ENCODE results near the gene KCNQ5.

KCNQ5 gene

DNA sequence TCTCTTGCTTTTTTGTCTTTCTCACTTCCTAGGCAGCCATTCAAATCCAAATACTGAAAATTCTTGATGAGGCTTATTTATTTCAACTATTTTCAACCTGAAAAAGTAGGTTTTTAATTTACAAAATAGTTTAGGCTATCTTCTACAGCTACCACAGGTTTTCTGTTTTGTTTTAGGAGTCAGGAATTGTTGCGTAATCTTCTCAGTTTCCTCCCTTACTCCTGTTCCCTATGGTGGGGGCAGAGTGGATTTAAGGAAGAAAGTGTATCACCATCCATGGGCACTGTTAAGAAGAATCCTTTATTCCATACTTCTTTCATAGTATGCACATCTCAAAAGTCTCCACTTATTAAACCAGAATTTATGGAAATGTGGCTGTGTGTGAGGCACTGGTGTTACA, 421.0 kb downstream of the KCNQ5 start:
- no peaks in the 10 kb centered on the region for H3K36me3 ChIP-seq (ENCODE audit: control insufficient read depth, insufficient read depth, low read length)
- no peaks in the 10 kb centered on the region for H3K9me3 ChIP-seq (ENCODE audit: control insufficient read depth, low read length)
- no peaks in the 10 kb centered on the region for H3K79me2 ChIP-seq
- H3K4me1 ChIP-seq, result no peaks in the 10 kb centered on the region
- H3K9ac ChIP-seq, result no peak overlapping the region
- TF ChIP-seq, protein P1, sequence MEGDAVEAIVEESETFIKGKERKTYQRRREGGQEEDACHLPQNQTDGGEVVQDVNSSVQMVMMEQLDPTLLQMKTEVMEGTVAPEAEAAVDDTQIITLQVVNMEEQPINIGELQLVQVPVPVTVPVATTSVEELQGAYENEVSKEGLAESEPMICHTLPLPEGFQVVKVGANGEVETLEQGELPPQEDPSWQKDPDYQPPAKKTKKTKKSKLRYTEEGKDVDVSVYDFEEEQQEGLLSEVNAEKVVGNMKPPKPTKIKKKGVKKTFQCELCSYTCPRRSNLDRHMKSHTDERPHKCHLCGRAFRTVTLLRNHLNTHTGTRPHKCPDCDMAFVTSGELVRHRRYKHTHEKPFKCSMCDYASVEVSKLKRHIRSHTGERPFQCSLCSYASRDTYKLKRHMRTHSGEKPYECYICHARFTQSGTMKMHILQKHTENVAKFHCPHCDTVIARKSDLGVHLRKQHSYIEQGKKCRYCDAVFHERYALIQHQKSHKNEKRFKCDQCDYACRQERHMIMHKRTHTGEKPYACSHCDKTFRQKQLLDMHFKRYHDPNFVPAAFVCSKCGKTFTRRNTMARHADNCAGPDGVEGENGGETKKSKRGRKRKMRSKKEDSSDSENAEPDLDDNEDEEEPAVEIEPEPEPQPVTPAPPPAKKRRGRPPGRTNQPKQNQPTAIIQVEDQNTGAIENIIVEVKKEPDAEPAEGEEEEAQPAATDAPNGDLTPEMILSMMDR (IDR thresholded peaks at IDR 0.05), result no peak
- H3K27me3 ChIP-seq (ENCODE audit: control insufficient read depth, insufficient read depth, low read length), result no peaks in the 10 kb centered on the region
- H2AFZ ChIP-seq, result no peak overlapping the region
- H3K4me2 ChIP-seq (ENCODE audit: low read length), result no peak overlapping the region
- H3K27ac ChIP-seq, result no peak overlapping the region
- H3K4me3 ChIP-seq (ENCODE audit: low read depth, low read length), result no peak overlapping the region

DNA sequence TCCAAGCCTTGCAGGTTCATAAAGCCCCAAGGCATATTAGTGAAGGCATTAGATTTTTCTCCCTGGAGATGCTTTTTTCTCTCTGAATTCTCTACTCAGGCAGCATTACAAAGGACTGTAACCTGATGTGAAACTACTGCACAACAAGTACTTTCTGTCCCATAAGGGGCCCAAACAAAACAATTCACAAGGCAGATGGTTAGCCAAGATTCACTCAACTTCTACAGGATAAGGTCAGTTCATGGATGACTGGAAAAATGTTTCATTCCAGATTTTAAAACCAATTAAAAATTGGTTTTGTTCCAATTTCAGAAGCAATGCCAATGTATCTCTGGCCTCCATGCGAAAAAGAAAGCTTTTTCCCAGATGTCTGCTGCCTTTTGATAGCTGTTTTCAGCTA, 421.6 kb downstream of the KCNQ5 start:
- Histone ChIP-seq H3K9ac (no peak overlapping the region), H3K4me2 (ENCODE audit: low read length) (no peak overlapping the region), H3K4me1 (no peaks in the 10 kb centered on the region), H3K27me3 (ENCODE audit: control insufficient read depth, insufficient read depth, low read length) (no peaks in the 10 kb centered on the region), H3K27ac (no peak overlapping the region), H3K79me2 (no peaks in the 10 kb centered on the region), H3K4me3 (ENCODE audit: low read depth, low read length) (no peak overlapping the region), H3K36me3 (ENCODE audit: control insufficient read depth, insufficient read depth, low read length) (no peaks in the 10 kb centered on the region), H2AFZ (no peak overlapping the region), H3K9me3 (ENCODE audit: control insufficient read depth, low read length) (no peaks in the 10 kb centered on the region)
- TF ChIP-seq, protein P1 (IDR thresholded peaks at IDR 0.05), result no peak

DNA sequence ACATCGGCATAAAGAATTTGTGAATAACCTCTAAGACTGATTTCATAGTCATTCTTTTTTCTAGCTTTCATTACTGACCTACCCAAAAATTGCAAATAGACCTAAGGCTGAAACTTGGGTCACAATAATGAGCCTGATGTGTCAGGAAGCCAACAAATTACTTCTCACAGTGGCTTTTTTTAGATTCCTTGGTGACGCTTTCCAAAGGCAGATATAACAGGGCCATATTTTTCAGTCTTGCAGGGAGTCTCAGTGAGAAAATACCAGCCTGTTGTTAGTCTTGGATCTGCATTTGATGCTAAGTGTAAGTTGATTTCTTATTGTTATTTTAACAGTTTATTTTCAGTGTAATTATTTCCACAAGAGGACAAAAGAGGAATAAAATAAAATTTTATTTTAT, 423.7 kb downstream of the KCNQ5 start:
- no peaks in the 10 kb centered on the region for H3K27me3 ChIP-seq (ENCODE audit: control insufficient read depth, insufficient read depth, low read length)
- TF ChIP-seq, protein P1 (IDR thresholded peaks at IDR 0.05), result no peak
- no peaks in the 10 kb centered on the region for H3K4me1 ChIP-seq

DNA sequence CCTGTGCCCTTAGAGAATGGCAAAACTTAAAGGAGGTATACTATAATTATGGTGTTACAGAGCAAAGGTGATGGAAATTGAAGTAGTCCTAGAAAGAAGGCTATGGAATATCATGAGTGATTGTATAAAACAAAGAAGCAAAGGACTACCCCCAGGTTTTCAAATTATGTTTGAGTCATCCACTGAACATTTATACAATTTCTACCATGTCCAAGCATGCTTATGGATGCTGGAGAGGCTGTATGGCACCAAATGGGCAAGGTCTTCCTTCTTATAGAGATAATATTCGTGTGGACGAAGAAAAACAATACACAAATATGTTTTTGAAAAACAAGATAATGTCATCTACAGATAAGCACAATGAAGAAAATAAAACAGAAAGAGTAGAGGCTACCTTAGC, 425.9 kb downstream of the KCNQ5 start:
- H3K27ac ChIP-seq, result no peak overlapping the region
- H3K4me2 ChIP-seq (ENCODE audit: low read length), result no peak overlapping the region

More for the DNA sequence above, 423.7 kb downstream of the KCNQ5 start:
- Histone ChIP-seq H3K27ac (no peak overlapping the region), H3K36me3 (ENCODE audit: control insufficient read depth, insufficient read depth, low read length) (no peaks in the 10 kb centered on the region), H3K4me2 (ENCODE audit: low read length) (no peak overlapping the region), H3K4me3 (ENCODE audit: low read depth, low read length) (no peak overlapping the region), H2AFZ (no peak overlapping the region), H3K9ac (no peak overlapping the region), H3K79me2 (no peaks in the 10 kb centered on the region), H3K9me3 (ENCODE audit: control insufficient read depth, low read length) (no peaks in the 10 kb centered on the region)

More for the DNA sequence above, 425.9 kb downstream of the KCNQ5 start:
- no peak overlapping the region for H2AFZ ChIP-seq
- no peaks in the 10 kb centered on the region for H3K27me3 ChIP-seq (ENCODE audit: control insufficient read depth, insufficient read depth, low read length)
- H3K79me2 ChIP-seq, result no peaks in the 10 kb centered on the region
- H3K9ac ChIP-seq, result no peak overlapping the region
- H3K36me3 ChIP-seq (ENCODE audit: control insufficient read depth, insufficient read depth, low read length), result no peaks in the 10 kb centered on the region
- TF ChIP-seq, protein P1 (IDR thresholded peaks at IDR 0.05), result no peak
- H3K4me1 ChIP-seq, result no peaks in the 10 kb centered on the region
- H3K9me3 ChIP-seq (ENCODE audit: control insufficient read depth, low read length), result no peaks in the 10 kb centered on the region
- H3K4me3 ChIP-seq (ENCODE audit: low read depth, low read length), result no peak overlapping the region

Measured in parathyroid adenoma (tissue), 2 donors.